ENCODE measurements around the gene MKNK2.

DNA sequence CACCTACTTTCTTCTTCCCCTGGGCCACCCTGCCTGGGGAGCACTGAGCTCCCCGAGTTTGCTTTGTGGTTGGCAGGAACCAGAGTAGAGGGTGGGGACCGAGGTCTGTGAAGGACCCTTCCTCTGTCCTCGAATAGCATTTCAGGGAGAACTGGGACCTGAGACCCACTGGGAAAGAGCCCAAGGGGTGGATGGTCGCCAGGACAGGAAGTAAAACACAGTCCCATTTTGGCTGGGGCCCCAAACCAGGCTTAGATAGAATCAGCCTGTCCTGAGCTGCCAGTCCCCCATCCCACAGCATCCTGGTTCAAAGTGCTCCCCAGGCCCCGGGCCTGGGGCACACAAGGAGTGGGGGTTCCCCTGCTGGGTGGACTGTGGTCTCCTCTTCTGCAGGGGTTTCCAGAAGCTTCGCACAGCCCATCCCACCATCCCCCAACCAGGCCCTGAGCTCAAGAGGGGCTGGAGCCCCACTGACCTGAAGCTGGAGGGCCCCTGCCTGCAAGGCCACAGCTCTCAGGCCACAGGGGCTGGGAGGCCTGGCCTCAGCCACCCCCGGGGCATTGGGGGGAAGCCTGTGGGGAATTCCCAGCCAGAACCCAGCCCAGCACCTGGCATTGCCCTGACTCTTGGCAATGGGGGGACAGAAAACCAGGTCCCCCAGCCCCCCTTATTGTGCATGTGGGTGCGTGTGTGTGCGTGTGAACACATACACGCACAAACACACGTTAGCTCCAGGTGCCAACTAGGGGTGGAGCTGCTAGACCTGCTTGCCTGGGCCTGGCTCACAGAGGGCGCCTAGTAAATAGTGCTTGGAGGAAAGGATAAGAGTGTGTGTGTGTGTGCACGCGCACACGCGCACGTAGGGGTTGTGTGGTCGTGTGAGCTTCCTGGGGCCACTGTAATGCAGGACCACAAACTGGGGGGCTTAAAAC, 995 bp upstream of the MKNK2 start:
- TF ChIP-seq, protein P1, sequence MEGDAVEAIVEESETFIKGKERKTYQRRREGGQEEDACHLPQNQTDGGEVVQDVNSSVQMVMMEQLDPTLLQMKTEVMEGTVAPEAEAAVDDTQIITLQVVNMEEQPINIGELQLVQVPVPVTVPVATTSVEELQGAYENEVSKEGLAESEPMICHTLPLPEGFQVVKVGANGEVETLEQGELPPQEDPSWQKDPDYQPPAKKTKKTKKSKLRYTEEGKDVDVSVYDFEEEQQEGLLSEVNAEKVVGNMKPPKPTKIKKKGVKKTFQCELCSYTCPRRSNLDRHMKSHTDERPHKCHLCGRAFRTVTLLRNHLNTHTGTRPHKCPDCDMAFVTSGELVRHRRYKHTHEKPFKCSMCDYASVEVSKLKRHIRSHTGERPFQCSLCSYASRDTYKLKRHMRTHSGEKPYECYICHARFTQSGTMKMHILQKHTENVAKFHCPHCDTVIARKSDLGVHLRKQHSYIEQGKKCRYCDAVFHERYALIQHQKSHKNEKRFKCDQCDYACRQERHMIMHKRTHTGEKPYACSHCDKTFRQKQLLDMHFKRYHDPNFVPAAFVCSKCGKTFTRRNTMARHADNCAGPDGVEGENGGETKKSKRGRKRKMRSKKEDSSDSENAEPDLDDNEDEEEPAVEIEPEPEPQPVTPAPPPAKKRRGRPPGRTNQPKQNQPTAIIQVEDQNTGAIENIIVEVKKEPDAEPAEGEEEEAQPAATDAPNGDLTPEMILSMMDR (optimal IDR thresholded peaks at IDR 0.05 in 1 of 3, IDR thresholded peaks at IDR 0.05 in 1 of 3, conservative IDR thresholded peaks at IDR 0.05 in 1 of 3; ENCODE audit: extremely low read depth in 1 of 3, insufficient read depth in 2 of 3, low read length in 3 of 3): peak in 1 of 3 experiments; percentile 47
- TF ChIP-seq EZH2 (IDR thresholded peaks at IDR 0.05; ENCODE audit: low read length): no peak
